Astrocyte of the spinal cord (primary cell): ENCODE results near the gene IPP.
A peak's percentile ranks its signal among the peaks of the same experiment; 100 is the strongest.

ENCODE experiments used
- DNase-seq: peaks from one replicate; pipeline ENCODE4 v3.0.0; 2011; ENCODE audit warnings: low read depth, low spot score
- H3K4me3 ChIP-seq: 2 replicates; pipeline ENCODE4 v1.5.1; 2011; ENCODE audit warnings: low read depth, mild to moderate bottlenecking, low read length, moderate library complexity
- CTCF ChIP-seq: IDR thresholded peaks from 2 replicates; pipeline ENCODE4 v1.5.1; 2012; ENCODE audit warnings: low read depth, mild to moderate bottlenecking, low read length, inconsistent platforms
- in situ Hi-C: cut with HindIII; loops from 2 replicates; pipeline ENCODE4 v1.10.0; 2017; ENCODE audit warnings: low sequenced_read_pairs

The IPP gene

GRCh38 chr1:45787905-45788304 is 37.5 kb upstream of the IPP start:
- TF ChIP-seq CTCF, result no peak
- DNase-seq, result no peak
- in situ Hi-C loops, result no loop called here
- H3K4me3 ChIP-seq, result no peak overlapping the region

DNA sequence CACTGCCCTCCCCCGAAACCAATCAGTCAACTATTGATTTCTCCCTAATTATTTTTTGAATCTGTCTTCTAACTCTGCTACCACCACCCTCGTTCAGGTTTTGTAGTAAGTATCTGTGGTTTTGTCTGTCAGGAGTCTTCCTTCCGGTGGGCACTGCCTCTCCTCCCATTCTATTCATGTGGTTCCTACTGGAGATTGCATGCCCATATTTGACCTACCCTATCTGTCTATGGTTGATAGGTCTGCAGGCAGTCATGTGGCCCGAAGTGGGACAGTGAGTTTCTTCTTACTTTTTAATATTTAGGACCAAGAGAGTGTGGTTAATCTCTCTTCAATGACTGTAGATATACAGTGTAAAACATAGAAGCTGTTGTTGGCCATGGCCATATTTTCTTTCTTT is 35.1 kb upstream of the IPP start:
- in situ Hi-C loops, result no loop called here
- no peak for DNase-seq
- no peak for TF ChIP-seq CTCF
- H3K4me3 ChIP-seq, result no peak overlapping the region

GRCh38 chr1:45775794-45776193 is 25.3 kb upstream of the IPP start:
- no peak for TF ChIP-seq CTCF
- no peak for DNase-seq
- H3K4me3 ChIP-seq, result no peak overlapping the region
- in situ Hi-C loops, result no loop called here

GRCh38 chr1:45772971-45773370 is 22.5 kb upstream of the IPP start:
- in situ Hi-C loops, result no loop called here
- no peak overlapping the region for H3K4me3 ChIP-seq
- no peak for DNase-seq
- TF ChIP-seq CTCF, result no peak

GRCh38 chr1:45769261-45769932 is 18.9 kb upstream of the IPP start:
- H3K4me3 ChIP-seq, result no peak overlapping the region
- TF ChIP-seq CTCF, result no peak
- DNase-seq, result peak; percentile 90
- in situ Hi-C loops, result no loop called here

- peak; percentile 59 for DNase-seq
- in situ Hi-C loops, result no loop called here
- TF ChIP-seq CTCF, result no peak
- H3K4me3 ChIP-seq, result no peak overlapping the region
Observed at GRCh38 chr1:45767035-45767434, 16.6 kb upstream of the IPP start.
